ENCODE results near the gene RAC3.

Gene RAC3

DNA sequence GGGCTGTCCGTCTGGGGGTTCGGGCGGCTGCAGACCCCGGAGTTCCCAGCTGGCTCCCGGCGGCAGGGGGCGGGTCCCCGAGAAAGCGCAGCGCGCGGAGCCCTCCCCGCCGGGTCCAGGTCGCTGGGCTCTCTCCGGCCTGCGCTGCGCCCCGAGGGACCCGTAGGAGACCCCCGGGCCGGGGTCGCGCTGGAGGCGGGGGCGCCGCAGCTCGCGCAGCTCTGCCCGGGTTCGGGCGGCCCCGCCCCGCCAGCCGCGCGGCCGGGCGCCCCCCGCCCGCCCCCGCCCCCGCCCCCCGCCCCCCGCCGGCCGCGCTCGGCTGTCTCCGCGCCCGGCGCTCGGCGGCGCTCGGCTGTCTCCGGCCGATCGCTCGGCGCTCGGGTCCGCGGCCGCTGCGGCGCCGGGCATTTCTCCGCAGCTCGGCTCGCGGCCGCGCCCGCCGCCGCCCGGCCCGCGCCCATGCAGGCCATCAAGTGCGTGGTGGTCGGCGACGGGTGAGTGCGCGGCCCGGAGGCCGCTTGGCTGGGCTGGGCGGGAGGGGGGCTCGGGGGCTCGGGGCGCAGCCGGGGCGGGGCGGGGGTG lies at the start of gene RAC3:
TSS of gene RAC3 (plus strand) at position 376 of the 582 bp plus-strand sequence. CDS start at position 460, 84 bp downstream.
- DNase-seq (ENCODE audit: low read depth), result no peak

DNA sequence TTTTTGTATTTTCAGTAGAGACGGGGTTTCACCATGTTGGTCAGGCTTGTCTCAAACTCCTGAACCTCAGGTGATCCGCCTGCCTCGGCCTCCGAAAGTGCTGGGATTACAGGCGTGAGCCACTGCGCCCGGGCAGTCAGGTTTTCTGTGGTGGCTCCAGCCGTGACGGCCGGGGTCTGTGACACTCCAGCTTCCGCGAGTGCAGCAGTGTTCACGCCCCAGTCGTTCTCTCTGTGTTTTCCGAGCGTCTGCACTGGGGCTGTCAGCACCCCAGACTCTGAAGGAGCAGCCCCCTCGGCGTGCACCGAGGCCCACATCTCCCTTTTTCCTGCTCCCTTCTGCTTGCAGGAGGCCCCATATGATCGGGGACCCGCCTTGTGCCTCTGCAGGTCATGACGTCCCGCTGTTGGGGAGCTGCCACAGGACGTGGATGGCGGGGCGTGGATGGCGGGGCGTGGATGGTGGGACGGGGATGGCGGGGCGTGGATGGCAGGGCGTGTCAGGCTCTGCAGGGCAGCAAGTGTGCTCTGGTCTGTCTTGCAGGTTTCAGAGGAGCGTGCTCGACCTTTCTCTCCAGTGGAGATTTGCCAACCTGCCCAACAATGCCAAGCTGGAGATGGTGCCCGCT lies 48.4 kb upstream of the RAC3 start:
- DNase-seq (ENCODE audit: low read depth), result no peak

DNA sequence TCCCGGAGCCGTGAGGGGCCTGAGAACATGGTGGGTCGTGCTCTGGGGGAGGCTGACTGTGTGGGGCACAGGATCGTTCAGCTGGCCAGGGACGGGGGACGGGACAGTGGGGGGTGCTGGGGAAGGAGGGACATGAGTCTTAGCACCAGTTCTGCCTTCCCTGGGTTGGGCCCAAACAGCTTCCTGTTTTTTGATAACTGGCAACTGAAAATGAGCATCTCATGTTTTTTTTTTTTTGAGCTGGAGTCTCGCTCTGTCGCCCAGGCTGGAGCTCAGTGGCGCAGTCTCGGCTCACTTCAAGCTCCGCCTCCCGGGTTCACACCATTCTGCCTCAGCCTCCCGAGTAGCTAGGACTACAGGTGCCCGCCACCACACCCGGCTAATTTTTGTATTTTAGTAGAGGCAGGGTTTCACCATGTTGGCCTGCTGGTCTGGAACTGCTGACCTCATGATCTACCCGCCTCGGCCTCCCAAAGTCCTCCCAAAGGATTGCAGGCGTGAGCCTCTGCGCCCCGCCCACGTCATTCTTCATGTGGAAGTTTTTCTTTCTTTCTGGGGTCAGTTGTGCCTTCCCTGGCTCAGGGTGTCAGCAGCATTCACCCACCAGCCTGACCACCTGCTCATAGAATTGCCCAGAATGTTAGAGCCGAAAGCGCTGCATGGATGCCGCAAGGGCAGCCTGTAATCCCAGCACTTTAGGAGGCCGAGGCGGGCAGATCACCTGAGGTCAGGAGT lies 47.7 kb upstream of the RAC3 start:
- DNase-seq (ENCODE audit: low read depth), result no peak

DNA sequence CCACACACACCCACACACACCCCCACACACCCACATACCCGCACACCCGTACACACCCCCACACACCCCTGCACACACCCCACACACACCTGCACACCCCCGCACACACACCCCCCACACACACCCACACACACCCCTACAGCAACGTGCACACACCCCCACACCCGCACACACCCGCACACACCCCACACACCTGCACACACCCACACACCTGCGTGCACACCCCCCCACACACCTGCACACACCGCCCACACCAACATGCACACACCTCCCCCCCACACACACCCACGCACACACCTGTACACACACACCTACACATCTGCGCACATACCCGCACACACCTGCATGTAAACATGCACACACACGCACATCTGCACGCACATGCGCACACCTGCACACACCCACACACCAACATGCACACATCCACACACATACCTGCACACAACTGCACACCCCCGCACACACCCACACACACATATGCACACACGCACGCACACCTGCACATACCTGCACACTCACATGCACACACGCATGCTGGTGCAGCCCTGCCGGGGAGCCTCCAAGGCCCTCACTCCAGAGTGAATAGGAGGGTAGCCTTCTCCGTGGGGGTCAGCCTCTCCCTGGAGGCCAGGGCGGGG lies 46.6 kb upstream of the RAC3 start:
- no peak for DNase-seq (ENCODE audit: low read depth)

DNA sequence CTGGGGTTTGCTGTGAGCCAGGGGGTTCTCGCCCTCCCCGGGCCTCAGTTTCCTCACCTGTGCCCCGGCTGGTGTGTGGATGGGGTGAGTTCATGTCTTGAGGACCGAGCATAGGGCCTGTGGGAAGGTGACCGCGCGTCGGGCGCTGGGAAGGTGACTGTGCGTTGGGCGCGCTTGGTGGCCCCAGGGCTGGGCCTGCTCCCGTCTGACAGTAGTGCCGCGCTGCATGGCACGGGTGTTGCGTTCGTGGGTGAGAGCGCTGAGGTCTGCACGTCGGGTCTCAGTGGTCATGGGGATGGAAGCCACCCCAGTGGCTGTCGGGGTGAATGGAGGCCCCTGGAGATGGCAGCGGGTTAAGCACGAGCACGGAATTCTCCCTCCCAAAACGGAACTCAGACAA lies 44.9 kb upstream of the RAC3 start:
- DNase-seq (ENCODE audit: low read depth), result no peak

DNA sequence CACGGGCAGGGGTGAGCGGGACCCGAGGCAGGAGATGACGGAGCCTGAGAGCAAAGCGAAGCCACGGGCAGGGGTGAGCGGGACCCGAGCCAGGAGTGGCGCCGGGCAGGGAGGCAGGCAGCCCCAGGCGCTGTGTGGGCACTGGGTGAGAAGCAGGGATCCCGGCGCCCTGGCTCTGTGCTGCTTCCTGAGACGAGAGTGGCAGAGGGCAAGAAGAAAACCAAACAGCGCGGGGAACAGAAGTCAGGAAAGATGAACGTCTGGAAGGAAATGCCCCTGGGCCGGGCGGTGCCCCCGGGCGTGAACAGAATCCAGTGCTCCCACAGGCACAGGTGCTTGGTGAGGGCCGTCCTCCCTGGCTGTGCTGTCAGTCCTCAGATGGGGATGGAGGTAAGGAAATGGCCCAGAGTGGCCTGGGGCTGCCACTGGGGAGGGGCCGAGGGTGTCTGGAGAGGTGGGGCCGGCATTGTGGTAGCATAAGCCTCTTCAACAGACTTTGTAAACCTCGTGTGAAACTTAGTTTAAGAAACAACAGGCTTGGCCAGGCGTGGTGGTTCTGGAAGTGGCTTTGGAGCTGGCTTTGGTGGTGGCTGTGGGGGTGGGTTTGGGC lies 44.2 kb upstream of the RAC3 start:
- DNase-seq (ENCODE audit: low read depth), result no peak

DNA sequence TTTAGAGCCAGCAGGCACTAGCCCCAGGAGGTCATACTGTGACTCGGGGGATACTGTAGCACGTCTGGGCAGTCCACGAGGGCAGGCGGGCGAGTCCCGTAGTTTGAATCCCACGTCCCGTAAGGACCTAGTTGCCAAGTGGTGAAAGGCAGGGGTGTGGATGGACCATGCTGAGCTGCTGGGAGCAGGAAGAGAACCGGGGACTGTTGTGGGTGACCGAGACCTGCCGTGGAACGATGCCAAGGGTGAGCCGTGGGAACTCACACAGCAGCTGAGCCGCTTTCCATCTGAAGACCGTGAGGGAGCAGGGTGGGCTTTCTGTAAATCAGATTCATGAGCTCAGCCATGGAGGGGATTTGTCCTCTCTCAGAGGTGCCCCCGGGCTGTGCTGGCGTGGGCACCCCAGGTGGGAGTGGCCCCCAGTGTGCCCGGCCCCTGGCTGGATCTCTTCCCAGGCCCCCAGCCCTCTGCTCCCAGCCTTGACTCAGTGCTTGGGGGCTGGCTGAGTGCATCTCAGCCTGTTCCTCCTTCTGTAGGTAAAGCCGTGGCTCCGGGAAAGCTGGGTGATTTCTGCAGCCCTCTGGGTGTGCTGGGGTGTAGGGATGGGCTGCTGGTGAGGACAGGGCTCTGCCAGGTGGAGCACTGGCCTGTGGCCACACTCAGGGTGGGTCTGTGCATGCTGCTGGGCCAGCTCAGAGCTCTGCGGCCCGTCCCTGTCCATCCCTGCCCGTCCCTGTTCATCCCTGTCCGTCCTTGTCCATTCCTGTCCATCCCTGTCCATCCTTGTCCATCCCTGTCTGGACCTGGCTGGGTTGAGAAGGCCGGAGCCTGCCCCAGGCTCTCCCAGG lies 40.4 kb upstream of the RAC3 start:
- no peak for DNase-seq (ENCODE audit: low read depth)

DNA sequence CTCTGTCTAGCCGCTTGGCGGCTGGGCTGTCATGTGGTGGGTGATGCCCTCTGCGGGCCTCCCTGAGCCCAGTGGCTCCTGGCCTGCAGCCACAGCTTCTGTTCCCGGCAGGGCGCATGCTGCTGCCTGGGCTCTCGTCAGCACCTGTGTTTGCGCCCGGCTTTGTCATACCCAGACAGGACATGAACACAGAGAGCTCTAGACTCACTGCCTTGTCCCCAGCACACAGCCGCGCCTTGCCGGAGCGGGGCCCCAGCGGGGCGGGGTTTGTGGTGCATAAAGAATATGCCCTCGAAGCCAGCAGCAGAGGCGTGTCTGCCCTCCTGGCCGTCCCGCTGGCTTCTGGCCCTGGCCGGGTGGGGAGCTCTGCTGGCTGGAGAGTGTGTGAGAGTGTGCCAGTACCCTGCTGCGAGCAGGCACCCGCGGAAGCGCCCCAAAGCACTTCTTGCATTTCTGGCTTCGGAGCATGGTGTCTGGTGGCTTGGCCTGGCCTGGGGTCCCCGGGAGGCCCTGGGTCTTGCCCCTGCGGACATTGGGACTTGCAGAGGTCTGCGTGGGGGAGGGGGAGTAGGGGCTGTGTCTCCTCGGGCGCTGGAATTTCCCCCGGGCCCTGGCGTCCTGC lies 39.7 kb upstream of the RAC3 start:
- peak; percentile 53 for DNase-seq (ENCODE audit: low read depth)

DNA sequence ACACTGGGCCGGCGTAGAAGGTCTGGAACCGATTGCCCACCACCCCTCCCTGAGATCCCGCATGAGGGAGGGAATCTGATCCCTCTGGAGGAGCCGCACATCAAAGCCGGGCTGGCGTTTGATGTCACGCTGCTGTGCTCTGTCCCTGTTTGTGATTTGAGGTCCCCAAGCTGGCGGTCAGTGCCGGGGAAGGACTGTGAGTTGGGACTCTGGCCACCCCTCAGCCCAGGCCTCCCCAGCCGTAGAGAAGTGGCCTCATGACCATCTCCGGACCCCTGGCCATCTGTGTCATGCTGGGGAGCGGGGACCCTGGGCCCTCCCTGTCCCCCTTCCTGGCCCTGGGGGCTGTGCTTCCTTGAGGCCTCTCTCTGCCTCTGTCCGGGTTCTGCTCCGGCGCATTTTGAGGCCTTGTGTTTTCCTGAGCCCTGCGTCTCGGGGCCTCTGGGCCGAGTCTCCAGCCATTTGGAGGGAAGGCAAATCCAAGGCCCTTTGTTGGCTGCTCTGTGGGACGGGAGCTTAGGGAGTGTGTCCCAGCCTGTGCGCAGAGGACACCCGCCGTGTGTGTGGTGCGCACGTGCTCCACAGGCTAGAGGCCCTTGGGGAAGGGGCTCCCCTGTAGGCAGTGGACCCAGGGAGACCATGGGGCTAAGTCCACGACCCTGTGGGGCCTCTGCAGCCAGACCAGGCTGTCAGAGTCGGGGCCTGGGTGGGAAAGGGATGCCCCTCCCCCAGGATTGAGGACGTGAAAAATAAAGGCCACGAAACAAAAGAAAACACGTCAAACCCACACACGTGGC lies 39.0 kb upstream of the RAC3 start:
- no peak for DNase-seq (ENCODE audit: low read depth)

DNA sequence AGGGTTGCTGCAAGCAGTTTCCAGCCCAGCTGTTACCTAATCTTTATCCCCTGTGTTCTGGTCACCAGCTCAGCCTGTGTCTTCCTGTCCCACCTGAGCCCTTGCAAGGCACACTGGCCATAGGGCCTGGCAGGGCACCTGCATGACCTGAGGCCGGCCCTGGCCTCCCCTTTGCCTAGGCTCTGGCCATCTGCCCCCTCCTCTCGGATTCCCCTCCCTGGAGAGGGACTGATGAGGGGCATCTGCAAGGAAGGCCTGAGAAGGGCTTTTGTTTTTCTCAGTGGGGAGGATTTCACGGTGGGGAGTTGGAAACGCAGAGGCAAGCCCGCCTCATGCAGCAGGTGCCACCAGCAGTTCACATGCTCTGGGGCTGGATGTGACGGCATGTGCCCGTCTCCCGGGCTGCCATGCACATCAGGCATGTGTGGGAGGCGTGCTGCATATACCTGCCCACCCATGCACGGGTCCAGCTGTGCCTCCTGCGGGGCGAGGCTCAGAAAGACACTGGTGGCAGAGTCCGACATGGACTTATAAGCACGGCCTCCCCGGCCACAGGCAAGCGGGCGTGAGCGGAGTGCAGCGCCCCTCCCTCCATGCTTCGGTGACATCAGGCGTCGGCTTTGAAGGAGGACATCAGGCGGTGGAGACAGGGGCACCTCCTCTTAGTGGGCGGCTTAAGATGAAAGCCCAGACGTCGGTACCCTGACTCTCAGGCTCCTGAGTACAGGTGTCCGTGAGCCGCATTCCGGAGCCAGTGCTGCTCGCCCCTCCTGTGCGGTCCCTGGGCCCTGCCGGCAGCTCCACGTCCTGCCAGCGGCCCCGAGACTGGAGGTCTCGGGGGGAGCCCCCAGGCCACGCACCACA lies 37.5 kb upstream of the RAC3 start:
- DNase-seq (ENCODE audit: low read depth), result no peak

DNA sequence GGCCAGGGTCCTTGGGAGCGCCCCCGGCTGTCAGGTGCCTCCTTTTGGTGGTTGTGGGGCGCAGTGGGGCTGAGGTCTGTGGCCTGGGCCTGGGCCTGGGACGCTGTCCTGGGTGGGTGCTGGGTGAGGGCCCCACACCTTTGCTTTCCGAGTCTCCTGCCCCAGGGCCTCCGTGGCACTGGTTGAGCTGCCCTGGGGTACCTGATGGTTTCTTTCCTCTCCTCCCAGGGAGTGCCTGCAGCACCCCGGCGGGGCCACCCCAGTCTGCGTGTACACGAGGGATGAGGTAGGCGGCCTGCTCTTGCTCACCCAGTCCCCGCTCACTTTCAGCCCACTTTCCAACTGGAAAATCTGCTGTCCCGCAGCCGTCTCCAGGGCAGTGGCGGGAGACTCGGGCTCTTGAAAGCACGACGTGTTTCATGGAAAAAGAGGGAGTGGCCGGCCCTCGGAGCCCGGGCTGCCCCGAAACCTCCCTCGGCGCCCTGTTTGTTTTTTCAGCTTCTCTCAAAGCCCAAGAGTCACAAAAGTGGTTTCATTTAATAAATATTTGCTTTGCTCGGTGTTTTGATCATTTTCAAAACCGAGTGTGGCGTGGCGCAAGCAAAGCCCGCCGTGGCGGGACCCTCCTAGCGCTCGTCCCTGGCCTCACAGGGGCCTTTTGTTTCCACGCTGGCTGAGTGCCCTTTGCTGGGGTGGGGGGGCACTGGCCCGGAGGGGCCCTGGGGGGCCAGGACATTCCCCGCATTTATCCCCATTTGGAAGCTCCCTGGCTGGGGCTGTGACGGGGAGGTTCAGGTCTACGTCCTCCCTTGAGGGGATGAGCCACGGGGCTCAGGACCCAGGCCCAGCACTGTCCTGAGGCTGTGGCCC lies 36.6 kb upstream of the RAC3 start:
- no peak for DNase-seq (ENCODE audit: low read depth)

DNA sequence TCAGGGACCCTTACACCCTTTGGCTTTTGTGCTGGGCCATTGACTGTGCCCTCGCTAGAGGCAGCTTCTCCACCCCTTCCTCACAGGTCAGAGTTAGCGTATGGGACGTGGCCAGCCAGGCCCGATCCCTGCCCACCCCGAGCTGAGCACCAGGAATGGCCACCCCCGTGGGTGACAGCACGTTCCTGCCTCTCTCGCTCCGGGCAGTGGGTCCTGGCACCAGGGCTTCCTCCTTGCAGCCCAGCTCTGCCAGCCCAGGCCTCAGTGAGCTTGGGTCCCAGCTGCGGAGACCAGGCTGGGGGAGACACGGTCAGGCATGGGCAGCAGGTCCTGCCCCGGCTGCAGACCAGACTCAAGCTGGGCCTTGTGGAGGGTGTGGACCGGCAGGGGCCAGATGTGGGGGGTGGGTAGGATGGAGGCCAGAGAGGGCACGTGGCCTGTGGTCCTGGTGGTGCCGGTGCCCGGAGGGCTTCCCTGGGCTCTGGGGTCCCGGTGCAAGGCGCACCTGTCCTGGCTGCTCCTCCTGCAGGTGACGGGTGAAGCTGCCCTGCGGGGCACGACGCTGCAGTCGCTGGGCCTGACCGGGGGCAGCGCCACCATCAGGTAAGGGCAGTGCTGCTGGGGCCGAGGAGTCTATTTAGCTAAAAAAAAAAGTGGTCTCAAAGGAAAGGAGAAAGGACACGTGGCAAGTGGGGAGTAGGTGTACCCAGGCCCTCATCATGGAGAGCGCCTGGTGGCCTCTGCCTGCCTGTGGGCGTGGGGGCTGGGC lies 35.8 kb upstream of the RAC3 start:
- DNase-seq (ENCODE audit: low read depth), result no peak

DNA sequence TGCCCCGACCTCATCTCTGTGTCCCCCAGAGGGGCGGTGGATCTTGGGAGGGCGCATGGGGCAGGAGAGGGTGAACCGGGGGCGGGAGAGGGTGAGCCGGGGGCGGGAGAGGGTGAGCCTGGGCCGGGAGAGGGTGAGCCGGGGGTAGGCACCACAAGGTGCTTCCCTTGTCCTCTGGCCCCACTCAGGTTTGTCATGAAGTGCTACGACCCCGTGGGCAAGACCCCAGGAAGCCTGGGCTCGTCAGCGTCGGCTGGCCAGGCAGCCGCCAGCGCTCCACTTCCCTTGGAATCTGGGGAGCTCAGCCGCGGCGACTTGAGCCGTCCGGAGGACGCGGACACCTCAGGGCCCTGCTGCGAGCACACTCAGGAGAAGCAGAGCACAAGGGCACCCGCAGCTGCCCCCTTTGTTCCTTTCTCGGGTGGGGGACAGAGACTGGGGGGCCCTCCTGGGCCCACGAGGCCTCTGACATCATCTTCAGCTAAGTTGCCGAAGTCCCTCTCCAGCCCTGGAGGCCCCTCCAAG lies 35.2 kb upstream of the RAC3 start:
- DNase-seq (ENCODE audit: low read depth), result no peak

DNA sequence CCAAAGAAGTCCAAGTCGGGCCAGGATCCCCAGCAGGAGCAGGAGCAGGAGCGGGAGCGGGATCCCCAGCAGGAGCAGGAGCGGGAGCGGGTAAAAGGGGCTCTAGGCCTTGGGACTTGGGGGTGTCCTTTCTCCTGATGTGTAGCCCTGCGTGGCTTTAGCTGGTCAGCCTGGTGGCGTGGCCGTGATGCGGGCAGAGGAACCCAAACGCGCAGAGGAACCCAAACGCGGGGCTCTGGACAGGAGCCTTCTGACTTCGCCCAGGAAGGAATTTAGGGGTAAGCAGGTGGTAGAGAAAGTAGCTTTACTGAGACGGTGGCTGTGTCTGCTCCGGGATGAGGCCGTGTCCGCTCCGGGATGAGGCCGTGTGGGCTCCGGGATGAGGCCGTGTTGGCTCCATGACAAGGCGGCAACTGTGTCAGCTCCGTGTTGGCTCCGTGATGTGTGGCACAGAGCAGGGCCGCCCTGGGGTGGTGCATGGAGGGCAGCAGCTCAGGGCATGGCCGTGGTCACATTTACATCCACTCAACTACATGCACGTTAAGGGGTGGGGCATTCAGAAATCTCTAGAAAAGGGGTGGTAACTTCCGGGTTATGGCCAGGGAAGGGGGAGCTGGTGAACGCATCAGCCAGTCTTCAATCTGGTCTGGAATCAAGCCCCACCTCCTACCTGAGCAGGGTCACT lies 34.6 kb upstream of the RAC3 start:
- DNase-seq (ENCODE audit: low read depth), result no peak

DNA sequence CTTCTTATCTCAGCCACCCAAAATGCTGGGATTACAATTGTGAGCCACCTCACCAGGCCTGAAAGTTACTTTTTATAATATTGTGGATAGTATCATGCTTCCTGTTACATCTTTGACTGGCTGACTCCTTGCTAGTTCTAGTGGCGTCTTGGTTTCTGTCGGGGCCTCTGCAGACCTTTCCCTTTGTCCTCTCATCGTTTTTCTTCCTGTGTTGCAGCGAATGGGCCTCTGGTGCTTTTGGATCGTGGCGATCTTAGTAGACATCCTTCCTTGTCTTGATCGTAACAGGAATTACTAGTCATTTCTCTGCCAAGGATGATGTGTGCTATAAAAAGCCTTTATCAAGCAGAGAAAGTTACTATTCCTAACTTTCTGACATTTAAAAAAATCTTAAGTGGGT lies 33.3 kb upstream of the RAC3 start:
- no peak for DNase-seq (ENCODE audit: low read depth)

DNA sequence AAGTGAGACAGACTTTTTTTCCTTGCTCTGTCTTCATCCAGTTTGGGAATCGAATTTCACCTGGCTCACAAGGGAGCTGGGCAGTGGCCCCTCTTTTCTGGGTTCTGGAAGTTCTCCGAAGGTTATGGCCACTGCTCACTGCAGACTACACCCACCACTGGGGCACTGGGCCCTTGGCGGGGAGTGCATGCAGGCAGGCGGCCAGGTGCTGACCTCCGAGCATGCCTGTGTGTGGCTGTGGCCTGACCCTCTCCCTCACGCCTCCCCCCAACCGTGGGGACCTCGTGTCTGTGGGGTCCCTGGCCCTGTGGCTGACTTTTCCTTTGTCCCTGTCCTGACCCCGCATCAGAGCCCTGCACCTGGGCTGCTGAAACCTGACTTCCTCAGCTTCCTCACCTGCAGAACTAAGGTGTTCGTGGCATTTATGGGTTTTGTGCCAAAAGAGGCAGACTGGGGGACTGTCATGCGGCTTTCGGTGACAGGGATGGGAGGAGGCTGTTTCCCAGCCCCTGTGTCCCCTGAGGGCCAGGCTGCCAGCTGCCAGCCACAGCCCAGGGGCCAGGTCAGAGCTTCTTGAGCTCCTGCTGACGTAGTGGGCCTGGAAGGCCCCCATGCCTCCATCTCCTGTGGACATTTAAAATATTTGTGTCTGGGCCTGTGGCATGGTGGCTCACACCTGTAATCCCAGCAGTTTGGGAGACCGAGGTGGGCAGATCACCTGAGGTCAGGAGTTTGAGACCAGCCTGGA lies 32.6 kb upstream of the RAC3 start:
- no peak for DNase-seq (ENCODE audit: low read depth)

All from fibroblast of the conjunctiva (primary cell).